ENCODE data around the gene HSPB9.

HSPB9 gene

DNA sequence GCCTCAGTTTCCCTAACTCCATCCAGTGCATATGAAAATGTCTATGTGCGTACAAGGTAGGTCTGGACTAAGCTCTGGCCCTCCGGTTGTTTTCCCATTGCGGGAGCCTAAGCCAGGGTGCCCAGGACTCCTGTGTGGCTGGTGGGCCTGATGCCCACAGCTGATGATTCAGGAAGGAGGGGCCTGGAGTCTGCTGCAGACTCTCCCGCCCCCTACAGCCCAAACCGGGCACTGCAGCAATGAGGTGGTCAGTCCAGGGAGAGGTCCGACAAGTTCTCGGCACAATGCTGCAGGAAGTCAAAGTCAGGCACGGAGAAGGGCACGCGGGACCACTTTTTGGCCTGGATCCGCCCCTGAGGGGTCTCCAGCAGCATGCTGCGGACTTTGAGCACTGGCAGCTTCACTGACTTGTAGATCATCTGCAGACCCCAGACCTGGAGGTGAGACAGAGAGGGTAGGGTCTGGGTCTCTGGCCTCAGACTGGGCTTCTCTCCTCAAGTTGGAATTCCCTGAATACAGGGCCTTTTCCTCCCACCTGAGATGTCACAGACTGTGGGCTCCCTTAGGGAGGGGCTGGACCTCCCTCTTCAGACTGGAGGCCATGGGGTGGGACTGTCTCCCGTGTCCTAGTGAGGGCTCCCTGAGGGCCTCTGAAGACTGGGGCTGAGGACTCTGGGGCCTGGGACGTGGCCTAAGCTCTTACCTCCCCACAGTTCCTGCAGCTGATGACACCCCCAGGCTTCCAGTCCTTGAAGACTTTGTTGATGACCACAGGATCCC is 20.9 kb upstream of the HSPB9 start:
- peak in 1 of 2 experiments; percentile 49 for DNase-seq

DNA sequence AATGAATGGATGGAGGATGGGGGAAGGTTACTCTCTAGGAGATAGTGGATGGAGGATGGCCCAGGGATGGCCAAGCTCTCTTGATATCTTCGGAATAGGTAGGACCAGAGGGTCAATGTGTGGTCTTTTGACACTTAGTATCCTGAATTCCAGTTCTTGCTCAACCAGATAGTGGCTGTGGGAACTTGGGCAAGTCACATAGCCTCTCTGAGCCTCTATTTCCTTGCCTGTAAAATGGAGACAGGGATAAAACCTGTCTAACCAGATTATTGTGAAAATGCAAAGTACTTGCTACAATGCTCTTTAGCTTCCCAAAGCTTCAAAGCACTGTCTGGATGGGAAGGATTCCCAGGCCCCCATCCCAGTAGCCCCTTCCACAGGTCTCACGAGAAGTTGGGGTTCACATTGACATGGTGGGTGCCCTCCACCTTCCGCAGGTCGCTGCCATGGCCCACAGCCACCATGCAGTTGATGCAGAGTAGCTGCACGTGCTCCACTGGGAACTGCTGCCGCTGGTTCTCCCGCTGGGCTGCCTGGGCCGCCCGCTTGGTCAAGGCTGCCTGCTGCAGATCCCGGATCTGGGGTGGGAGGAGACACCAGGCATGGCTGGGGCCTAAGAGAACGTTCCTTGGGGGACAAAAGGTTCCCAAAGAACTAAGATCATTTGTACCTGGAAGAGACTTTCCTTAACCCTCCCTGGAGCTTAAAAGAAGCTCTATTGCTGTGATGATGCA is 19.2 kb upstream of the HSPB9 start:
- no peak for DNase-seq

DNA sequence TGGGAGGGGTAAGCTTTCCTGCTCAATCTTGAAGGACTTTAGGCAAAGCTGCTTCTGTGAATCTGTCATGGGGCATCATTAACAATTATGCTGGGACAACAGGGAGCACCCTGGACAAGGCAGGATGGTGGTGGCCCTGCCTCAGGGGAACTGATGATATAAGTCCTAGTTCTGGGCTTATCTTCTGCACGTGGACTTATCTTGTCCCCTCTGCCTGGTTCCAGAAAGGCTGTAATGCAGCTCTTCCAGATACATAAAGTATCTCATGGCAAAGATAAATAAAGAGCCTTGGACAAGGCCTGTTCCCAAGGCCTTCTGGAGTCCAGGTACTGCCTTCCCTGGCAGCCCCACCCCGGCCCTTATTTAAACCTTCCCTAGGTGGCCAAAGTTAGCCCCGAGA is 18.3 kb upstream of the HSPB9 start:
- no peak for DNase-seq

DNA sequence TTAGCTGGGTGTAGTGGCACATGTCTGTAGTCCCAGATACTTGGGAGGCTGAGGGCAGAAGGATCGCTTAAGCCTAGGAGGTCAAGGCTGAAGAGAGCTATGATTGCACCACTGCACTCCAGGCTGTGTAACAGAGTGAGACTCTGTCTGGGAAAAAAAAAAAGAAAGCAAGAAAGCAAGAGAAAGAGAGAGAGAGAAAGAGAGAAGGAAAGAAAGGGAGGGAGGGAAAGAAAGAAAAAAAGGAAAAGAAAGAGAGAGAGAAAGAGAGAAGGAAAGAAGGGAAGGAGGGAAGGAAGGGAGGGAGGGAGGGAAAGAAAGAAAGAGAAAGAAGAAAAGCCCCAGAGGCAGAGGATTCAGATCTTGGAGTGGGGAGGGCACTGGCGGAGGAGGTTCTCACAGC is 16.6 kb upstream of the HSPB9 start:
- no peak for DNase-seq

DNA sequence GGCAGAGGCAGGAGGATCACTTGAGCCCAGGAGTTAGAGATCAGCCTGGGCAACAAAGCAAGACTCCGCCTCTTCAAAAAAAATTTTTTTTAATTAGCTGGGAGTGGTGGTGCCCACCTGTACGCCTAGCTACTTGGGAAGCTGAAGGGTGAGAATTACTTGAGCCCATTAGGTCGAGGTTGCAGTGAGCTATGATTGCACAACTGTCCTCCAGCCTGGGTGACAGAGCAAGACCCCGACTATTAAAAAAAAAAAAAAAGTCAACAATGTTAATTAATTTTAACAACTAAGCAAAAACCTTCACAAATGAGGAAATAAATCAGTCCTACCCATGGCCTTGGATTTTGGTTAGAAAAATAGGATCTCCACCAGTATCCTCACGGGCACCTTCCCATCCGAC is 15.5 kb upstream of the HSPB9 start:
- no peak for DNase-seq

DNA sequence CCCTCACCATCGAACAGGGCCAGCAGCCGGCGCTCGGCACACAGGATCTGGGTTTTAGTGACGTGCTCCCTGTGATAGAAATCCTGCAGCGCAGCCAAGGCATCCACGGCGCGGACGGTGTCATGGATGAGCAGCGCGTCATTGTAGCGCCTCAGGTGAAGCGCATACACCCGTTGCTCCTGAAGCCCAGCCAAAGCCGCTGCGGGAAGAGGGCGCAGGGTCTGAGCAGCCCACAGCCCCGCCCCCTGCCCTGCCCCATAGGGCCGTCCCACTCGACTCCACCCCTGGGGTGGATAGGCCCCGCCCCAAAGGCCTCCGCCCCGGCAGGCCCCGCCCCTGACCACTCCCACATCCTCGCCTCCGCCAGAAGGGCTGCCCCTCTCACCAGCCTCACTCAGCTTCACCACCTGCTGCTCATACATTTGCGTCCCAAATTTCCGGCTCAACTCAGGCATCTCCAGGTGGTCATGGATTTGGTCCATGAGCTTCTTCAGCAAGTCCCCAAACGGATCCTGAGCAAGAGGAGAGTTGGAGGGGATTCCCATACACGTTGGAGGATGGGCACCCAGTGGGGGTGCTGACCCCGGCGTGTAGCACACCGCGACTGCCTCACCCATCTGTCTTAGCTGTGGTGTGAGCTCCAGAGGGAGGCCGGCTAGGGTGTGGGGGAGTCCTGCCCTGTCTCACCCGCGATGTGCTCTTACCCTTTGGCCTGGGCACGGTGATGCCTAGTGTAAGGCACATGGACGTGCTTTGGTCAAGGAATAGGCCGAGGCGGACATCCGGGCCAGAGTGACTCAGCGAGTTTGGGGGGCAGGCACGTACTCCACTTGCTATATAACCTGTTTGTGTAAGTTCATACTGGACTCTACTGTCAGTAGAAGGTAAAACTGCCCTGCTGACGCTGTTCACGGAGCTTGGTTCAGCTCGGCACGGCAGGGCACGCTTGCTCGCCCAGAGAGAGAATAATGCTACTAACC is 14.7 kb upstream of the HSPB9 start:
- peak in 1 of 2 experiments; percentile 16 for DNase-seq

DNA sequence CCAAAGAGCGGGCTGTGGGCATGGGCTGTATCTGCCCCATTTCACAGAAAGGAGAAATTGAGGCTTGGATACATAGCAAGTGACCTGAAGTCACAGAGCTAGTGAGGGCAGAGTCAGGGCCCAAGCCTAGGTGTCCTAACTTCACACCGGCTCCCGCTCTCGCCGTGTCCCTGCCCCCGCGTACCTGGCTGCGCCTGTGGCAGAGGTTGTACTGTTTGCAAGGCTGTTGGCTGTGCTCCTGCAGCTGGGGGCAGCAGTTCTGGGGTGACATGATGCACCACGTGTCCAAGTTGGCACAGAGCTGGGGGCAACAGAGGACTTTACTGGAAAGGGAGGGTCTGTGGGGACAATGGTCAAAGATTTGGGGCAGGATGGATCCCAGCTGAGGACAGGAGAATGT is 13.5 kb upstream of the HSPB9 start:
- DNase-seq: no peak

DNA sequence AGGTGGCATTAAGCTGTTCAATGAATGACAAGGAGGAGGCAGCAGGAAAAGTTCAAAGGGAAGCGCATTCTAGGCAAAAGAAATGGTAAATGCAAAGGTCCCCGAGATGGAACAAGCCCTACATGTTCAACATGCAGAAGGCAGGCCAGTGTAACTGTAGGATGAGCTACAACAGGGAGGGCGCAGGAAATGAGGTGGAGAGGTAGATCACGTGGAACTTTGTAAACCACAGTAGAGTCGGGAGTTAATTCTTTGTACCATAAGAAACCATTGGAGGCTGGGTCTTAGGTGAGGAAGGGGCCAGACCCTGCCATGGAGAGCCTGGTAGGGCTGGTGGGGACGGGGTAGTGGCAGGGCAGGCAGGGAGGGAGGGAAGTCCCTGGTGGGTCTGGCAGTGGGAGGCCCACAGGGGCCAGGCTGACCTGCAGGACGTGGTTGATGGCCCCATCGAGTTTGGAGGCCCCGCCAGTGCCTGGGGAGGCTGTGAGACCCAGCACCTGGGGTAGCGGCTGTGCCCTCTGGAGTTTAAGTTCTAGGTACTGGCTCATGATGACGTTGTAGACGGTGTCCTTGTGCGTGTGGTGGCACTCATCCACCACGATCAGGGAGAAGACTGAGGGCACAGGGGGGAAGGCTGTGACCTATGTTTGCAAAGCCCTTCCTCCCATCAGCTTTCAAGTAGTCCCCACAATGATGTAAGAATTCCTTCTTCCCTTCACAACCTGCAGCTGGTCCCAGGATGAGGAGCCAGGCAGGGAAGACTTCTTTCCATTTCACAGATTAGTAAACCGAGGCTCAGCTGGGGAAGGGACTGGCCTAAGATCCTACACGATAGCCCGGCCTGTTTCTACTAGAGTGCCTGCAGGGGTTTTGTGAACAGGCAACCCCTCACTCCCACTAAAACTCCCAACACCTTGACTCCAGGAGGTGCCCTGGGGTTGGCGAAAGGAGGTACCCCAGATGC is 12.0 kb upstream of the HSPB9 start:
- DNase-seq: no peak

DNA sequence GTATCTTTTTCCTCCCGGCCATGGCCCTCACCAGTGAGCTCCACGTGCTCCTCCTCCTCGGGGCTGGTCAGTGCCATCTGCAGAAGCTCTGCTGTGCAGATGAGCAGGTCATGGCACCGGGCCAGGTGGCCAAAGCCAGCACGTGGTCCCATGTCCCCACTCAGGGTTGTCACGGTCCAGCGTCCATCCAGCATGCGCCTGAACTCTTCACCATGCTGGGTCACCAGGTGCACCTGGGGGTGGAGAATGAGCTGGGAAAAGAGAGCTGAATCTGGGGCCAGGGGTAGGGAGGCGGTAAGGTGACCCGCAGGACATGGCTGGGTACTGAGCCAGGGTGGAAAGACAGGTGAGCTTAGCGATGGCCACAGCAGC is 11.4 kb upstream of the HSPB9 start:
- DNase-seq: no peak

DNA sequence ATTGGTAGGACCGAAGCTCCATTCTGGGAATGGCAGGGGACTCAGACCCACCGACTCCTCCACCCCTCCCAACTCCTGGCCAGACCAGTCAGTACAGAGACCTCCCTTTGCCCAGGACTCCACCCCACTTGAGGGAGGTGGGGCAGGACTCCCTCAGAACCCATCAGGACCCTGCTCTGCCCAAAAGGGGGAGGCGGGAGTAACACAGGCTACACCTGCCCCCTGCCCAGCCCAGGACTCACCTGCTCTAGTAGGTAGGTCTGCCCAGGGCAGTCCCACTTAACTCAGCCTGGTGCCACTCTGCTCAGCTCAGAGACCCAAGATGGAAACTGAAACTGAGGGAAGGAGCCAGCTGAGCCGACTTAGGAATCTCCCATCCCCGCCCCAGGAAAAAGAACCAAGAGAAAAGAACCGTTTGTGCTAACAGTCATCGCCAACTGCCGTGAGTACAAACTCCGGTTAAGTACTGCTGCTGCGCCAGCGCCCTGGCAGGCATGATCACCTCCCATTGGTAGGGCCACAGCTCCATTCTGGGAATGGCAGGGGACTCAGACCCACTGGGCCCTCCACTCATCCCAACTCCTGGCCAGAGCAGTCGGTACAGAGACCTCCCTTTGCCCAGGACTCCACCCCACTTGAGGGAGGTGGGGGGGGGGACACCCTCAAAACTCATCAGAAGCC is 10.6 kb upstream of the HSPB9 start:
- no peak for DNase-seq

DNA sequence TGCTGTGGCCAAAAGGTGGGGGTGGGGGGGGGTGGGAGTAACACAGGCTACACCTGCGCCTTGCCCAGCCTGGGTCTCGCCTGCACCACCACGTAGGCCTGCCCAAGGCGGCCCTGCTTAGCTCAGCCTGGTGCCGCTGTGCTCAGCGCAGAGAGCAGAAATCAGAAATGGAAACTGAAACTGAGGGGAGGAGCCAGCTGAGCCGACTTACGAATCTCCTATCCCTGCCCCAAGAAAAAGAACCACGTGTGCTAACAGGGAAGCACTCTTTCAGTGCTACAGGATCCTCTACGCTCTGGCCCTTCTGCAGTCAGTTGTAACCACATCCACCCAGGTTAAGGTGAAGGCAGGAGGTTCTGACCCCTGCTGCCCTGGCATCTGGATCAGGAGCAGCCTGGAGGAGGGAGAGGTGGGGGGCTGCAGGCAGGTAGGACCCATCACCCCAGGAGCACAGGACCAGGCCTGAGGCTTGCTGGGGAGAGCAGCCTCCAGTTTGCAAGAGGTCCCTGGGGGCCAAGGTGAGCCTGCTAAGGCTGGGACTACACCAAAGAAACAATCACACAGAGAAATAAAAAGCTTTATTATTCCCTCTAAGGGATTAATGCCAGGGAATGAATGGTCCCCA is 9.9 kb upstream of the HSPB9 start, which contains the start of gene DHX58:
TSS of gene DHX58 (minus strand) at position 163 of the 625 bp plus-strand sequence. CDS start 822 bp downstream, outside the sequence.
- DNase-seq: no peak

DNA sequence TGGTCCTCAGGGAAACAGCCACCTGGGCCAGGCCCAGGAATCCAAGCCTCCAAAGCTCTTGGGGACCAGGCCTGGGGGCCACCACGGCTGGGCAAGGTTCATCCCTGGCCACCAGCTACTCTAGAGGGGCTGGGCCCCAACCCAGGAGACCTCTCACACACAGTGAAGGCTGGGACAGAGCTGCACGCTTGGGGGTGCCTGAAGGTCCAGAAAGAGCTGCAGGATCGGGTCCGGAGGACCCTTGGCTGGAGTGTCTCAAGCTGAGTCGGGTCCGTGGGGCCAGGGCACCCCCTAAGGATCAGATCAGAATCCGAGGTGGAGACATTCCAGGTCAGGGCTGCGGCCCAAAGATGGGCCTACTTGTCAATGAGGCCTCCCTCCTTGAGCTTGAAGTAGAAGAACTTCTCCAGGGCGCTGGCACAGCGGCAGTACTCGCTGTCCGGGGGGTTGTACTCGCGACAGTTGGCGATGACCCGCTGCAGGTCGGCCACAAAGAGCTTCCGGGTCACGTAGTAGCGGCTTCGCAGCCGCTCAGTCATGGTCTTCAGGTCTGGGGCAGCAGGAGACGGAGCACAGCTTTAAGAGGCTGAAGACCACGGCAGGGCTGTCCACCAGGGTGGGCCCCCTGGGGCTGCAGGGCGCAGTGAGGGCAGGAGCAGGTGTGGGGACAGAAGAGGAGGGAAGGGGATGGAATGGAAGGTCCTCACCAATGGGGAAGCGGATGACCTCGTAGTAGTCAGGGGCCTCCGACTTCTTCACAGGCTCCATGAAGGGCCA is 9.1 kb upstream of the HSPB9 start:
- no peak for DNase-seq

DNA sequence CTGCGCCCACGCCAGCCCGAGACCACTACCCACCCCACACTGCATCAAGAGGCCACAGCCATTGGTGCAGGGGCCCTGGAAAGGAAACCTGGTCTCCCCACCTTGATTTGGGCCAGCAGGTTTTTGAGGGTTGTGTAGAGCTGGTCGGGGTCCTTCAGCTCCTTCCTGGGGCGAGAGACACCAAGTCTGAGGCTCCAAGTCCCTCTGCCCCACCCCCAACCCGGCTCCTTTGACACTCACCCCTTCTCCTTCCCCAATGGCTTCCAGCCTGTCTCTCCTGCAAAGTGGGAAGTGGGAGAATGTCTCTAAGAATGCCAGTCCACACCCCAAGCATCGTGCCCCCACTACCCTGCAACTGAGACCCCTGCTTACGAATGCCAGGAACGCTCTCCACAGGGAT is 8.5 kb upstream of the HSPB9 start:
- DNase-seq: no peak

DNA sequence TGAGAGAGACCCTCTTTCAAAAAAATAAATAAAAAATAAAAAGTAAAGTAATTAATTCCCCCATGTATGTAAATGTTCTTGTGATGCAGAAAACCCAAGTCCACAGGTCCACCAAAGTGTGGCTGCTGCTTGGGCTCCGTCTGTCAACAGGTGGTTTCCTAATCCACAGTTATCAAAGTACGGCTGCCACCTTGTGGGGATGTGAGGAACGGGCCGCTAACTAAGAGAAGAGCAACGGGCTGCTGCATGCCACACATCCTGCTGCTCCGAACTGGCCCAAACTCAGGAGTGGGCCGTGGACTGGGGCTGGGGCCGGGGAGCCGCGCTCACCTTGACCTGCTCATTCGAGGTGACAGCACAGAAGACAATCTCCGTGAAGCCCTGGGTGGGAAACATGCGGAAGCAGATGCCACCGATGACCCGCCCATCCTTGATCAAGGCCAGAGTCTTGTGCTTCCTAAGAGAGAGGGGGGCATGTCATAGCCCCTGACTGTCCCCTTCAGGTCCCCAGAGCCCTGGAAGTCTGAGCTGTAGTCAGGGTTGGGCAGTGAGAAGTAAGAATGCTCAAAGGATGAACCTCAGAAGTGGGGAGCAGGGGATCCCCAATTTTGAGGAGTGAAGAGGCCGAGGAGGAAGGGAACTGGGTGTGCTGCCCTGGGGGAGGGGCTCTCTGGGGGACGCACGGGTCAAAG is 5.8 kb upstream of the HSPB9 start:
- DNase-seq: peak; percentile 85 to 86

DNA sequence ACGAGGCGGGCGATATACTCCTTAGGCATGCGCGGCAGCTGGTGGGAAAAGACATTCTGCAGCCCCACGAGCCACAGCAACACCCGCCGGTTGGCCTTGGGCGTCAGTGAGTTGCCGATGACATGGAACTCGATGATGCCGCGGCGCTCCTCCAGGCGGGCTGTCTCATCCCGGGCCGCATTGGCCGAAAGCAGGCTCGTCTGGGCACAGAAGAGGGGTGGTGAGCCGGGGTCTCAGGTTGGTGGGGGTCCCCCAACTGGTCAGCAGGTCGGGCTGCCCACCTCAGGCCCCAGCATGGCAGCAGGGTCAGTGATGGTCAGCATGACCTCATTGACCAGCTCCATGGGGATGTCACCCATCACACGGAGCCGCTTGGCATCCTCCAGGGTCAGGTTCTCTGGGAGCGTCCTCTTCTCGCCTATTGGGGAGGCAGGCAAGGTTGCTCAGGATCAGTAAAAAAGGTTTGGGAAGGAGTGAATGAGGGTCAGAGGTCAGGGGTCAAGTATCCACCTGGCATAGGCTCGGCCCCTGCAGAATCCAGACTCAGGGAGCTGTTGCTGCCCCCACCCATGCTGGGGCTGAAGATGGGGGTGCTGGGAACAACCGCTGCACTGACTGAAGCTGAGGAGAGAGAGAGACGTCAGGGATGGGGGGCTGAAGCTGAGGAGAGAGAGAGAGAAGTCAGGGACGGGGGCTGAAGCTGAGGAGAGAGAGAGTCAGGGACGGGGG is 5.0 kb upstream of the HSPB9 start:
- DNase-seq: peak in 1 of 2 experiments; percentile 15

DNA sequence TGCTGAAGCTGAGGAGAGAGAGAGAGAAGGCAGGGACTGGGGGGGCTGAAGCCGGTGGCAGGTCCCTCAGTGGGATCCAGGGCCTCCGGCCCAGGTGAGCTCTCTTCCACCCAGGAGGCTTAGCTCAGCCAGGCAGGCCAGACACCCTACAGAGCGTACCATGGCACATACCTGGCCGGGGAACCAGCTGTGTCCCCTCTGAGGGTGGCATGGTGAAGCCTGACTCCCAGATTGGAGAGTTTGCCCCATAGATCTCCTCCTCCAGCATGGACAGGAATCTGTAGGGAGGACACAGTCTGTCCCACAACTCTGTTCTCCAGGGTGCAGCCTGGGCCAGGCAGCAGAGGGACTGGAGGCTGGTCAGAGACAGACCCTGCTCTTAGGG is 4.5 kb upstream of the HSPB9 start:
- DNase-seq: no peak

DNA sequence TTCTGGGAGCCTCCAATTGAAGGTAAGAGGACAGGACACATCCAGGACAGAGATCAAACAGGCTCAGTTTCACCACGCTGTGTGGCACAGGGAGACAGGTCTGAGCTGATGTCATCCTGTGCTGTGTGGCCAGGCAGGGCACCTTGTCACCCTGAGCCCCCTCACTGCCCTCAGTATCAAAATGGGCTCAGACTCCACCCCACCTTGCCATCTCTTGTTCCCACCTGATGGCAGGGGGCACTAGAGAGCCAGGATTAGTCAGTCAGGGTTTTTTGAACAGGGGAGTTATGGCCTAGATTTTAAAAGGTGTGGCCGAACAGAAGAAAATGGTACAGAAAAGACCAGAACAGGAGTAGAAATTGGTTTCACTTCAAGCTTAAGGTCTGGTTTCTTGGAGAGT is 4.1 kb upstream of the HSPB9 start:
- no peak for DNase-seq

DNA sequence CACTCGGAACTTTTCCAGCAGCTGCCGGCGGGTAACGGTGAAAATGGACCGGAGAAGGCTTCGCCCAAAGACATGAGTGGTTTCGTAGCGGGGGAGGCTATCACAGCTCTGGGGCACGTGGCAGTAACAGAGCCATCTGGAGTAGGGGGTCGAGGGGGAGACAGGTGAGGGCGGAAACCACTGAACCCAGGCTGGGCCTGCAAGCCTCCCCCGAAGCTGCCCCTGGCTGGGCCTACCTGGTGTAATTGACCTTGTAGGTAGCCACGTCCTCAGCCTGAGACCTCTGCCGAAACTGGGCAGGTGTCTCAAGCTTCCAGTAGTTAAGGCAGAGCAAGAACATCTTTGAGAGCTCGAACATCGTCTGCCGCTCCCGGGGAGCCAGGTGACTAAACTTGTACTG is 3.3 kb upstream of the HSPB9 start:
- no peak for DNase-seq

Data from NCI-H446 (cell line).